H9 (cell line): ENCODE results near the gene KRT81. TPM values are rescaled to one million over a fixed set of nuclear protein-coding genes. Genes with fewer than 3 reads are reported as not detected.

ENCODE experiments used
- DNase-seq: peaks from one replicate; pipeline ENCODE4 v3.0.0-alpha.2; 2017
- H2AFZ ChIP-seq: one replicate; pipeline ENCODE4 v1.6.1; 2013; ENCODE audit warnings: mild to moderate bottlenecking, low read length, control low read depth, moderate library complexity
- H2AK5ac ChIP-seq: 2 replicates; pipeline ENCODE4 v1.6.1; 2013; ENCODE audit warnings: low read length, control low read depth, mixed read lengths; ENCODE audit not compliant: insufficient read length
- H2BK120ac ChIP-seq: one replicate; pipeline ENCODE4 v1.6.1; 2013; ENCODE audit warnings: low read depth, mild to moderate bottlenecking, low read length, control low read depth, inconsistent platforms; ENCODE audit not compliant: poor library complexity, severe bottlenecking
- H2BK12ac ChIP-seq: 2 replicates; pipeline ENCODE4 v1.6.1; 2013; ENCODE audit warnings: low read length, control low read depth, mixed read lengths, low read depth; ENCODE audit not compliant: insufficient read length
- H2BK15ac ChIP-seq: 2 replicates; pipeline ENCODE4 v1.6.1; 2013; ENCODE audit warnings: low read depth, low read length, control low read depth
- H2BK20ac ChIP-seq: one replicate; pipeline ENCODE4 v1.6.1; 2013; ENCODE audit warnings: low read depth, mild to moderate bottlenecking, low read length, control low read depth, inconsistent platforms; ENCODE audit not compliant: poor library complexity, severe bottlenecking
- H2BK5ac ChIP-seq: 2 replicates; pipeline ENCODE4 v1.6.1; 2013; ENCODE audit warnings: low read length, control low read depth, mixed read lengths; ENCODE audit not compliant: insufficient read length
- H3K14ac ChIP-seq: 2 replicates; pipeline ENCODE4 v1.6.1; 2013; ENCODE audit warnings: low read length, control low read depth; ENCODE audit not compliant: insufficient read depth
- H3K18ac ChIP-seq: 2 replicates; pipeline ENCODE4 v1.6.1; 2013; ENCODE audit warnings: low read depth, mild to moderate bottlenecking, mixed read lengths, low read length, control low read depth; ENCODE audit not compliant: insufficient read length
- H3K23ac ChIP-seq: 2 replicates; pipeline ENCODE4 v1.6.1; 2013; ENCODE audit warnings: low read length, control low read depth, mixed read lengths, low read depth; ENCODE audit not compliant: insufficient read length
- H3K23me2 ChIP-seq: 2 replicates; pipeline ENCODE4 v1.6.1; 2013; ENCODE audit warnings: low read depth, mild to moderate bottlenecking, mixed read lengths, low read length, control low read depth; ENCODE audit not compliant: insufficient read length, poor library complexity, severe bottlenecking
- H3K27ac ChIP-seq: 2 replicates; pipeline ENCODE4 v1.5.1; 2013; ENCODE audit warnings: low read length, control low read depth, mixed read lengths, low read depth; ENCODE audit not compliant: insufficient read length
- H3K27me3 ChIP-seq: 2 replicates; pipeline ENCODE4 v1.6.1; 2013; ENCODE audit warnings: low read length, control low read depth, inconsistent platforms; ENCODE audit not compliant: insufficient read depth
- H3K4ac ChIP-seq: 2 replicates; pipeline ENCODE4 v1.6.1; 2013; ENCODE audit warnings: low read depth, mild to moderate bottlenecking, control low read depth, inconsistent platforms, low read length, moderate library complexity
- H3K4me1 ChIP-seq: 2 replicates; pipeline ENCODE4 v1.6.1; 2013; ENCODE audit warnings: low read length, control low read depth, inconsistent platforms; ENCODE audit not compliant: insufficient read depth
- H3K4me2 ChIP-seq: 2 replicates; pipeline ENCODE4 v1.6.1; 2013; ENCODE audit warnings: low read length, control low read depth, mixed read lengths; ENCODE audit not compliant: insufficient read length, insufficient read depth
- H3K56ac ChIP-seq: 2 replicates; pipeline ENCODE4 v1.6.1; 2013; ENCODE audit warnings: low read depth, mild to moderate bottlenecking, mixed read lengths, low read length, control low read depth; ENCODE audit not compliant: insufficient read length
- H3K79me1 ChIP-seq: 2 replicates; pipeline ENCODE4 v1.6.1; 2013; ENCODE audit warnings: low read depth, mild to moderate bottlenecking, moderate library complexity, low read length, control low read depth, inconsistent platforms; ENCODE audit not compliant: insufficient read depth, poor library complexity, severe bottlenecking
- H3K79me2 ChIP-seq: 2 replicates; pipeline ENCODE4 v1.6.1; 2013; ENCODE audit warnings: low read length, control low read depth, inconsistent platforms; ENCODE audit not compliant: insufficient read depth
- H3K9ac ChIP-seq: 2 replicates; pipeline ENCODE4 v1.6.1; 2013; ENCODE audit warnings: low read length, control low read depth, mixed read lengths; ENCODE audit not compliant: insufficient read length; ENCODE audit errors: extremely low read depth
- H3K9me3 ChIP-seq: one replicate; pipeline ENCODE4 v1.6.1; 2013; ENCODE audit warnings: low read depth, low read length, inconsistent platforms; ENCODE audit not compliant: control insufficient read depth
- H3T11ph ChIP-seq: one replicate; pipeline ENCODE4 v1.6.1; 2013; ENCODE audit warnings: mild to moderate bottlenecking, low read length, control low read depth, inconsistent platforms
- H4K20me1 ChIP-seq: one replicate; pipeline ENCODE4 v1.6.1; 2013; ENCODE audit not compliant: control insufficient read depth, insufficient read length, insufficient read depth
- H4K5ac ChIP-seq: 2 replicates; pipeline ENCODE4 v1.6.1; 2013; ENCODE audit warnings: low read depth, mild to moderate bottlenecking, mixed read lengths, low read length, control low read depth; ENCODE audit not compliant: insufficient read length
- H4K8ac ChIP-seq: replicated peaks from 2 replicates; pipeline ENCODE4 v1.6.1; 2013; ENCODE audit warnings: low read length, control low read depth, mixed read lengths, low read depth; ENCODE audit not compliant: insufficient read length
- H4K91ac ChIP-seq: 2 replicates; pipeline ENCODE4 v1.6.1; 2013; ENCODE audit warnings: low read depth, mild to moderate bottlenecking, moderate library complexity, mixed read lengths, low read length, control low read depth; ENCODE audit not compliant: insufficient read length
- H3K27ac Mint-ChIP-seq, 3 experiments: 2 replicates in 2 of 3; 3 replicates in 1 of 3; pipeline ENCODE4 v1.8.0; 2020 to 2021; ENCODE audit warnings: mixed read lengths in 3 of 3, mild to moderate bottlenecking in 1 of 3, moderate library complexity in 1 of 3
- H3K27me3 Mint-ChIP-seq: 2 replicates; pipeline ENCODE4 v1.8.0; 2021; ENCODE audit warnings: low read depth, mild to moderate bottlenecking, moderate library complexity, mixed read lengths
- H3K36me3 Mint-ChIP-seq, 3 experiments: 2 replicates in 2 of 3; 3 replicates in 1 of 3; pipeline ENCODE4 v1.8.0; 2020 to 2021; ENCODE audit warnings: low read depth in 3 of 3, mixed read lengths in 3 of 3; ENCODE audit not compliant: insufficient read depth in 1 of 3
- H3K4me1 Mint-ChIP-seq, 2 experiments: 2 replicates each; pipeline ENCODE4 v1.8.0; 2020; ENCODE audit warnings: mixed read lengths in 2 of 2
- H3K4me3 Mint-ChIP-seq, 2 experiments: 2 replicates in 1 of 2; 3 replicates in 1 of 2; pipeline ENCODE4 v1.8.0; 2020 to 2021; ENCODE audit warnings: mild to moderate bottlenecking in 2 of 2, mixed read lengths in 2 of 2, moderate library complexity in 1 of 2
- H3K9me3 Mint-ChIP-seq, 2 experiments: 2 replicates in 1 of 2; 3 replicates in 1 of 2; pipeline ENCODE4 v1.8.0; 2020; ENCODE audit warnings: mild to moderate bottlenecking in 2 of 2, mixed read lengths in 2 of 2, moderate library complexity in 1 of 2
- WGBS: extraction: QIAGEN DNeasy Blood & Tissue Kit; methylation state at CpG from one replicate; pipeline ENCODE4 v1.1.7; 2013; ENCODE audit warnings: missing lambda C conversion rate, low lambda C conversion rate, mixed read lengths; ENCODE audit not compliant: insufficient read length; ENCODE audit errors: extremely low coverage; 5-methylcytosine and 5-hydroxymethylcytosine counted together
- total RNA-seq: library from RNA; stranded (reverse); gene quantifications from 2 replicates; pipeline ENCODE4 v1.2.1, GENCODE V29; 2021
- TF ChIP-seq, protein P1 (sequence below): fragments of 200-600 bp; sonication (generic); conservative IDR thresholded peaks from 3 replicates; pipeline ENCODE4 v1.8.0; 2021; ENCODE audit warnings: antibody characterized with exemption, mild to moderate bottlenecking

Gene KRT81
- total RNA-seq, 1 experiment from 2014 or later, result not detected

GRCh38 chr12:52323001-52323400 lies 31.7 kb upstream of the KRT81 start:
- Histone ChIP-seq H3K56ac (no peak overlapping the region), H3K4me1 (0 out of 2 replicates have a peak, but pooled peaks cover 2% of the 10 kb centered on the region), H3K18ac (no peak overlapping the region), H4K8ac (no peak overlapping the region), H4K91ac (no peak overlapping the region), H3K9ac (no peak overlapping the region), H3K4ac (no peak overlapping the region), H2AK5ac (no peak overlapping the region), H4K20me1 (no peaks in the 10 kb centered on the region), H3K23me2 (no peaks in the 10 kb centered on the region), H3K79me1 (no peaks in the 10 kb centered on the region), H3K27ac (no peak overlapping the region), H3K14ac (no peak overlapping the region; the same call in 1 of the 2 replicates), H2BK12ac (no peak overlapping the region), H3K79me2 (no peaks in the 10 kb centered on the region), H3K27me3 (no peaks in the 10 kb centered on the region), H3K4me2 (no peak overlapping the region), H3K9me3 (no peaks in the 10 kb centered on the region), H3K23ac (no peak overlapping the region), H3T11ph (no peak overlapping the region), H2BK20ac (no peak overlapping the region), H2BK15ac (no peak overlapping the region), H2BK120ac (no peak overlapping the region), H2BK5ac (no peak overlapping the region), H4K5ac (no peak overlapping the region), H2AFZ (no peak overlapping the region)
- Mint-ChIP-seq H3K4me3 (no peak overlapping the region), H3K9me3 (no peaks in the 10 kb centered on the region), H3K36me3 (no peaks in the 10 kb centered on the region), H3K27ac (no peak overlapping the region; a peak in 1 of 7 replicates), H3K4me1 (peaks cover 5 to 8% of the 10 kb centered on the region in 2 experiments; a peak in 2 of 4 replicates), H3K27me3 (peaks cover 42% of the 10 kb centered on the region)
- TF ChIP-seq, protein P1, sequence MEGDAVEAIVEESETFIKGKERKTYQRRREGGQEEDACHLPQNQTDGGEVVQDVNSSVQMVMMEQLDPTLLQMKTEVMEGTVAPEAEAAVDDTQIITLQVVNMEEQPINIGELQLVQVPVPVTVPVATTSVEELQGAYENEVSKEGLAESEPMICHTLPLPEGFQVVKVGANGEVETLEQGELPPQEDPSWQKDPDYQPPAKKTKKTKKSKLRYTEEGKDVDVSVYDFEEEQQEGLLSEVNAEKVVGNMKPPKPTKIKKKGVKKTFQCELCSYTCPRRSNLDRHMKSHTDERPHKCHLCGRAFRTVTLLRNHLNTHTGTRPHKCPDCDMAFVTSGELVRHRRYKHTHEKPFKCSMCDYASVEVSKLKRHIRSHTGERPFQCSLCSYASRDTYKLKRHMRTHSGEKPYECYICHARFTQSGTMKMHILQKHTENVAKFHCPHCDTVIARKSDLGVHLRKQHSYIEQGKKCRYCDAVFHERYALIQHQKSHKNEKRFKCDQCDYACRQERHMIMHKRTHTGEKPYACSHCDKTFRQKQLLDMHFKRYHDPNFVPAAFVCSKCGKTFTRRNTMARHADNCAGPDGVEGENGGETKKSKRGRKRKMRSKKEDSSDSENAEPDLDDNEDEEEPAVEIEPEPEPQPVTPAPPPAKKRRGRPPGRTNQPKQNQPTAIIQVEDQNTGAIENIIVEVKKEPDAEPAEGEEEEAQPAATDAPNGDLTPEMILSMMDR, result no peak
- no CpG with 5 or more reads among the region's 1 CpG for WGBS
- no peak for DNase-seq
